MG63 (cell line): ENCODE measurements around the gene EPHA3. TPM values are rescaled to one million over a fixed set of nuclear protein-coding genes. Genes with fewer than 3 reads are reported as not detected.

ENCODE experiments used
- DNase-seq: peaks from one replicate; pipeline ENCODE4 v3.0.0-alpha.2; 2020
- H3K27me3 ChIP-seq: fragments of 250-450 bp; sonication (Bioruptor Pico); 2 replicates; pipeline ENCODE4 v1.5.1; 2020; ENCODE audit warnings: mild to moderate bottlenecking, moderate library complexity
- H3K36me3 ChIP-seq: fragments of 250-450 bp; sonication (Bioruptor Pico); 2 replicates; pipeline ENCODE4 v1.5.1; 2020; ENCODE audit warnings: mild to moderate bottlenecking, moderate library complexity
- H3K4me3 ChIP-seq: fragments of 250-450 bp; sonication (Bioruptor Pico); 2 replicates; pipeline ENCODE4 v1.5.1; 2020; ENCODE audit warnings: mild to moderate bottlenecking, moderate library complexity
- H3K9me3 ChIP-seq: fragments of 250-450 bp; sonication (Bioruptor Pico); 2 replicates; pipeline ENCODE4 v1.5.1; 2020; ENCODE audit warnings: mild to moderate bottlenecking, moderate library complexity
- total RNA-seq: library from RNA; depleted of rRNA; stranded (reverse); fragments of >200 nt; shearing (Covaris generic); gene quantifications from 2 replicates; pipeline ENCODE4 v1.2.3, GENCODE V29; 2014; ENCODE audit warnings: low replicate concordance; rRNA removed

Gene EPHA3
- 0.30 TPM in 1 of 2 replicates, not detected in the other for total RNA-seq

- Histone ChIP-seq H3K9me3 (no peaks in the 10 kb centered on the region), H3K27me3 (peaks cover 26% of the 10 kb centered on the region), H3K36me3 (no peaks in the 10 kb centered on the region), H3K4me3 (peak within 1 kb of the TSS; percentile 43)
- DNase-seq = peak; percentile 82
Observed at GRCh38 chr3:89107461-89108290, at the start of gene EPHA3. Gene EPHA3 (plus strand): TSS chr3:89107621. CDS start chr3:89107749, 128 bp downstream.

DNA sequence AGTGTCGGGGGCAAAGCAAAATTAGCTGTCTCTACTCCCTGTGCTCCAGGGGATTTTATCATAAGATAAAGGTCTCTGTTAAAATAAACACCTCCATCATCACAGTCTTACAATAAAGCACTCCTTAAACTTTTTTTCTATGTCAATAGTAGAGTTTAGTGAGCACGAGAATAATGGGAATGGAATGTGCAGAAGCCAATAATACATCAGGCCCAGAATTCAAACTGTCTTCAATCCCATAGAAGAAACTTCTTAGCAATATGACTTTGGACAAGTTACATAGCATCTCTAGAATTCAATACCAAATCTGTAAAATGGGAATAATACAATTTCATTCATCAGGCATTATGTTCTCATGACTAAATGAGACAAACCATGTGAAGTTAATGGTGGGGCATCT lies 49.0 kb upstream of the EPHA3 start:
- Histone ChIP-seq H3K36me3 (no peaks in the 10 kb centered on the region), H3K9me3 (no peaks in the 10 kb centered on the region; the same call in 1 of the 2 replicates), H3K4me3 (no peak overlapping the region), H3K27me3 (no peaks in the 10 kb centered on the region; the same call in 1 of the 2 replicates)
- DNase-seq = no peak

GRCh38 chr3:89059211-89059925 lies 48.1 kb upstream of the EPHA3 start:
- no peaks in the 10 kb centered on the region for H3K36me3 ChIP-seq
- DNase-seq = peak; percentile 80
- H3K9me3 ChIP-seq = no peaks in the 10 kb centered on the region; the same call in 1 of the 2 replicates
- no peaks in the 10 kb centered on the region; the same call in 1 of the 2 replicates for H3K27me3 ChIP-seq
- no peak overlapping the region for H3K4me3 ChIP-seq

GRCh38 chr3:89061259-89061658 lies 46.2 kb upstream of the EPHA3 start:
- Histone ChIP-seq H3K9me3 (no peaks in the 10 kb centered on the region; the same call in 1 of the 2 replicates), H3K27me3 (no peaks in the 10 kb centered on the region; the same call in 1 of the 2 replicates), H3K36me3 (no peaks in the 10 kb centered on the region), H3K4me3 (no peak overlapping the region)
- no peak for DNase-seq

- no peak for DNase-seq
- Histone ChIP-seq H3K9me3 (no peaks in the 10 kb centered on the region), H3K4me3 (no peak overlapping the region), H3K27me3 (no peaks in the 10 kb centered on the region), H3K36me3 (no peaks in the 10 kb centered on the region)
Observed at GRCh38 chr3:89067736-89068135, 39.7 kb upstream of the EPHA3 start.

GRCh38 chr3:89072642-89073041 lies 34.8 kb upstream of the EPHA3 start:
- no peaks in the 10 kb centered on the region for H3K9me3 ChIP-seq
- H3K27me3 ChIP-seq = no peaks in the 10 kb centered on the region
- no peaks in the 10 kb centered on the region for H3K36me3 ChIP-seq
- H3K4me3 ChIP-seq = no peak overlapping the region
- no peak for DNase-seq

- no peak for DNase-seq
- no peaks in the 10 kb centered on the region for H3K27me3 ChIP-seq
- no peaks in the 10 kb centered on the region for H3K36me3 ChIP-seq
- no peak overlapping the region for H3K4me3 ChIP-seq
- H3K9me3 ChIP-seq = no peaks in the 10 kb centered on the region
Observed at GRCh38 chr3:89079944-89080343, 27.5 kb upstream of the EPHA3 start.

GRCh38 chr3:89087851-89088250 lies 19.6 kb upstream of the EPHA3 start:
- no peak for DNase-seq
- no peaks in the 10 kb centered on the region for H3K27me3 ChIP-seq
- no peaks in the 10 kb centered on the region for H3K36me3 ChIP-seq
- H3K4me3 ChIP-seq = no peak overlapping the region
- no peaks in the 10 kb centered on the region for H3K9me3 ChIP-seq

GRCh38 chr3:89098173-89098572 lies 9.2 kb upstream of the EPHA3 start:
- H3K27me3 ChIP-seq = no peaks in the 10 kb centered on the region; the same call in 1 of the 2 replicates
- DNase-seq = no peak
- no peaks in the 10 kb centered on the region for H3K9me3 ChIP-seq
- H3K4me3 ChIP-seq = no peak overlapping the region
- H3K36me3 ChIP-seq = no peaks in the 10 kb centered on the region

DNA sequence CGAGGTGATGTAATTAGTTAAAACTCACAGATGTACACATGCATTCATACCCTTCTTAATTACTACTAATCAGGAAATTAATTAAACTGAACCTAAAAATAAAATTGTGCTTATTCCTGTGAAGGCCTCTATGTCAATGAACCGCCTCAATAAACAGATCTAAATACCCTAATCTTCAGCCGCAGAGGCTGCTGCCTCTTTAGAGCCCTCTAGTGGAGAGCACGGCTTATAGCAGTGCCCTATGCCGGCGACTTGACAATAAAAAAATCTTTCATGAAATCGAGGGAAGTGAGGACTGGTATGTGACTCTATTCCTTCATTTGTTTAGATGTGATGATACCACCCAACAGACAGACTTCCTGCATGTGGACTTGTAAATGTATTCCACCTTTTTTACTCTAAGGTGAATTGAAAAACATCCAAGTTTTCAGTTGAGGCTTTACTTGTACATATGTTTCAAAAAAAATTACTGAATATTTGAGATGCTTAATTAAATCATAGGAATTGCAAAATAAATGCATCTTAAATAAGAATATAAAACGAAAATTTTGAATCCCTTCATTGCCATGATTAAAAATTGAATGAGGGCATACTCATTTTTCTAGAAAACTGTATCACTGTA lies 8.3 kb upstream of the EPHA3 start:
- Histone ChIP-seq H3K36me3 (no peaks in the 10 kb centered on the region), H3K27me3 (no peaks in the 10 kb centered on the region; the same call in 1 of the 2 replicates), H3K4me3 (no peak overlapping the region), H3K9me3 (no peaks in the 10 kb centered on the region)
- peak; percentile 43 for DNase-seq

GRCh38 chr3:89101251-89101650 lies 6.2 kb upstream of the EPHA3 start:
- no peak for DNase-seq
- Histone ChIP-seq H3K27me3 (peaks cover 8% of the 10 kb centered on the region; the same call in 1 of the 2 replicates), H3K4me3 (no peak overlapping the region), H3K36me3 (no peaks in the 10 kb centered on the region), H3K9me3 (no peaks in the 10 kb centered on the region)

GRCh38 chr3:89101921-89102320 lies 5.5 kb upstream of the EPHA3 start:
- Histone ChIP-seq H3K4me3 (no peak overlapping the region), H3K27me3 (peaks cover 15% of the 10 kb centered on the region; the same call in 1 of the 2 replicates), H3K9me3 (no peaks in the 10 kb centered on the region), H3K36me3 (no peaks in the 10 kb centered on the region)
- no peak for DNase-seq

- DNase-seq = no peak
- Histone ChIP-seq H3K4me3 (no peak overlapping the region), H3K27me3 (peaks cover 22% of the 10 kb centered on the region), H3K9me3 (no peaks in the 10 kb centered on the region), H3K36me3 (no peaks in the 10 kb centered on the region)
Observed at GRCh38 chr3:89104499-89104898, 2.9 kb upstream of the EPHA3 start.

- Histone ChIP-seq H3K27me3 (peaks cover 24% of the 10 kb centered on the region), H3K36me3 (no peaks in the 10 kb centered on the region), H3K4me3 (no peak overlapping the region), H3K9me3 (no peaks in the 10 kb centered on the region)
- no peak for DNase-seq
Observed at GRCh38 chr3:89105503-89105902, 1.9 kb upstream of the EPHA3 start.

- H3K36me3 ChIP-seq = no peaks in the 10 kb centered on the region
- H3K27me3 ChIP-seq = peaks cover 30% of the 10 kb centered on the region
- H3K4me3 ChIP-seq = no peak overlapping the region
- no peak for DNase-seq
- H3K9me3 ChIP-seq = no peaks in the 10 kb centered on the region
Observed at GRCh38 chr3:89108291-89108550, 800 bp downstream of the EPHA3 start.

DNA sequence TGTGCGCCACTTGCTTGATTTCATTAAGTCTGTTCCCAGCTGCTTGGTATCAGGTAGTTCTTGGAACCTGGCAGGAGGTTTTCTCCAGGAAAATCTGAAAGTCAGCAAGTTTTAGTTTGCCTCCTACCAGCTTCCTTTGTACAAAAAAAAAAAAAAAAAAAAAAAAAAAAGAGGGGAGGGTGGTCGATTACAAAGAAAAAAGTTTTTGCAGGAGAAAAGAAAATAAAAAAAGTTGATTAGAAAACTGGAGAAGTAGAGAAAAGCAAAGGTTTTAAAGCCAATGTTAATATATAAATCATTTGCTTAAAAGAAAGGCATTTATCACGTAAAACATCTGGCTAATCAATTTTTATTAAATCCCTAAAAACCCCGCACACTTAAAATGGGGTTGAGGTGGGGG lies 5.9 kb downstream of the EPHA3 start:
- H3K4me3 ChIP-seq = no peak overlapping the region
- no peaks in the 10 kb centered on the region for H3K9me3 ChIP-seq
- peaks cover 22% of the 10 kb centered on the region for H3K27me3 ChIP-seq
- H3K36me3 ChIP-seq = no peaks in the 10 kb centered on the region
- no peak for DNase-seq
